ENCODE data around the gene NDC80.

DNA sequence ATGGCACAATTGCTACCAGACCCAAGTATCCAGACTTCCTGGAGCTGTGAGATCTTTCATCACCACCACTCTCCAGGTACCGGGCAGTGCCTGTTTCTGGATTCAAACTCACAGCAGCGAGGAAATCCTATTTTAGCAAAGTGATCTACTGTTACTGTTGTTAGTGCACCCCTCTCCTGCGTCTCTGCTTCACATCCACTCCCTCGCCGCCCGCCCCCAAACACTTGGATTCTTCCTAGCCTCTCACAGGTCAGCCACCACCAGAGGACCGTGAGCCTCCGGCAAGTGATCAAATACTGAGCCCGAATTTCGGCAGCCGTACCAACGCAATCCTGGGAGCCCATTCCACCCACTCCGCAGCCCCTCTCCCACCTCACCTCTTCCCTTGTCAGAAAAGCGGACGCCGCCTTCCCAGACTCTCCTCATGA lies 571 bp upstream of the NDC80 start:
- TF ChIP-seq, protein P1, sequence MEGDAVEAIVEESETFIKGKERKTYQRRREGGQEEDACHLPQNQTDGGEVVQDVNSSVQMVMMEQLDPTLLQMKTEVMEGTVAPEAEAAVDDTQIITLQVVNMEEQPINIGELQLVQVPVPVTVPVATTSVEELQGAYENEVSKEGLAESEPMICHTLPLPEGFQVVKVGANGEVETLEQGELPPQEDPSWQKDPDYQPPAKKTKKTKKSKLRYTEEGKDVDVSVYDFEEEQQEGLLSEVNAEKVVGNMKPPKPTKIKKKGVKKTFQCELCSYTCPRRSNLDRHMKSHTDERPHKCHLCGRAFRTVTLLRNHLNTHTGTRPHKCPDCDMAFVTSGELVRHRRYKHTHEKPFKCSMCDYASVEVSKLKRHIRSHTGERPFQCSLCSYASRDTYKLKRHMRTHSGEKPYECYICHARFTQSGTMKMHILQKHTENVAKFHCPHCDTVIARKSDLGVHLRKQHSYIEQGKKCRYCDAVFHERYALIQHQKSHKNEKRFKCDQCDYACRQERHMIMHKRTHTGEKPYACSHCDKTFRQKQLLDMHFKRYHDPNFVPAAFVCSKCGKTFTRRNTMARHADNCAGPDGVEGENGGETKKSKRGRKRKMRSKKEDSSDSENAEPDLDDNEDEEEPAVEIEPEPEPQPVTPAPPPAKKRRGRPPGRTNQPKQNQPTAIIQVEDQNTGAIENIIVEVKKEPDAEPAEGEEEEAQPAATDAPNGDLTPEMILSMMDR (IDR thresholded peaks at IDR 0.05) = no peak
- no peak for TF ChIP-seq POLR2A (IDR thresholded peaks at IDR 0.05)

Measured in testis (tissue), 2 donors.